ENCODE results near the gene REV3L. TPM values are rescaled to one million over a fixed set of nuclear protein-coding genes. Genes with fewer than 3 reads are reported as not detected.

REV3L gene
- total and polyA plus RNA-seq, 2 of the 8 experiments (the other 6 are each of a cell fraction or from before 2014, with no cell fraction given) = 2.1 to 6.6 TPM

DNA sequence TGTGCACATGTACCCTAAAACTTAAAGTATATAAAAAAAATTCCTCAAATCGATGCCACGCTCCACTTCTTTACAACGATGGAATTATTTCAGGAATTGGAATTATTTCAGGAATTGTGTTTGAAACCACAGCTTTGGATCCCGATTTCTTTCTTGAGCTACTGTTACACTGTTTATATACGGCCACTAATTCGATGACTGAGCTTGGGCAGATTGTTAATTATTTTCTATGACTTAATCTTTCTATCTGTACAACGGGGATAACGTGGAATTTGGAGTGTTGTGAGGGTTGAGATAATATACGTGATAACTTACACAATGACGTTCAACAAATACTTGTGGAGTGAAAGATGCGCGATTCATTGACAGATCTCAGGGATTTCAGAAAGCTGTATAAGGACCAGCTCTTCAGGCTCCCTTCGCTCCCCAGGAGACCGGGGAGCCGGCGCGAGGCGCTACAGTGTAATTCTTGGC, 224.4 kb downstream of the REV3L start:
- H2BK5ac ChIP-seq (ENCODE audit: low read depth, low read length) = no peak overlapping the region
- H3K27ac ChIP-seq (ENCODE audit: low read depth, low read length) = no peak overlapping the region
- H3K79me2 ChIP-seq (ENCODE audit: control insufficient read depth in 1 of 2, insufficient read depth in 2 of 2, low read length in 2 of 2) = peaks cover 3 to 29% of the 10 kb centered on the region in 2 experiments; a peak in 3 of 4 replicates
- peaks cover 3% of the 10 kb centered on the region; the same call in 1 of the 2 replicates for H3K23me2 ChIP-seq (ENCODE audit: low read depth, low read length)
- H3K18ac ChIP-seq (ENCODE audit: extremely low read depth, low read length) = no peak overlapping the region
- WGBS, 2 experiments (ENCODE audit: extremely low coverage in 1 of 2, insufficient coverage in 1 of 2, insufficient read length in 1 of 2, insufficient replicate concordance in 2 of 2, low coverage in 1 of 2, low lambda C conversion rate in 2 of 2, missing lambda C conversion rate in 1 of 2) = 41% methylated on average over 18 of the region's 18 CpGs; no CpG with 5 or more reads in 1 of the 2 experiments
- no peak overlapping the region for H3K4ac ChIP-seq (replicated peaks; ENCODE audit: insufficient read length, low read depth, low read length)
- FAIRE-seq (no peak), DNase-seq (ENCODE audit: low read depth in 1 of 2, low spot score in 2 of 2) (no peak)
- no peaks in the 10 kb centered on the region for H3K27me3 ChIP-seq (replicated peaks in 1 of 4; ENCODE audit: control insufficient read depth in 3 of 4, extremely low read depth in 1 of 4, insufficient read depth in 3 of 4, low read length in 3 of 4)
- H2BK15ac ChIP-seq (ENCODE audit: low read length) = no peak overlapping the region
- ChIA-PET POLR2A (ENCODE audit: partially characterized antibody) (interaction anchor here (0.8 to 1.5 kb wide), 6 partner anchors 225 to 384 kb away, joined by 3 to 8 read pairs (median 3); partner anchors contain the start of gene REV3L), CTCF (ENCODE audit: partially characterized antibody) (interaction anchor here (0.6 to 2.4 kb wide), 36 partner anchors 8 to 787 kb away, joined by 3 to 16 read pairs (median 4); no protein-coding TSS in a partner anchor)
- no peaks in the 10 kb centered on the region; the same call in 1 of the 2 replicates for H3K79me1 ChIP-seq (ENCODE audit: low read depth, low read length)
- H4K91ac ChIP-seq (replicated peaks; ENCODE audit: insufficient read length, low read length) = no peak overlapping the region
- H4K5ac ChIP-seq (ENCODE audit: insufficient read length, low read depth, low read length) = no peak overlapping the region
- TF ChIP-seq KDM1A (IDR thresholded peaks at IDR 0.05; ENCODE audit: borderline replicate concordance, low read length) (peak; percentile 78), POLR2A (IDR thresholded peaks at IDR 0.05; ENCODE audit: control extremely low read depth in 1 of 2, low read depth in 2 of 2, low read length in 2 of 2) (no peak), BACH1 (IDR thresholded peaks at IDR 0.05; ENCODE audit: low read length) (no peak), EP300 (IDR thresholded peaks at IDR 0.05; ENCODE audit: borderline replicate concordance in 1 of 2, low read depth in 2 of 2, low read length in 2 of 2) (peak in 1 of 2 experiments; percentile 92; a peak in 1 of 3 replicates), CHD1 (IDR thresholded peaks at IDR 0.05; ENCODE audit: low read depth, low read length) (peak; percentile 78; the same call in 1 of the 2 replicates)
- no peak overlapping the region for H2BK20ac ChIP-seq (ENCODE audit: low read length)
- H3K4me2 ChIP-seq (ENCODE audit: insufficient read depth in 1 of 2, low read depth in 2 of 2, low read length in 2 of 2) = peak overlapping the region in 1 of 2 experiments; percentile 37; a peak in 2 of 4 replicates
- H4K8ac ChIP-seq (ENCODE audit: extremely low read depth, insufficient read depth, low read length) = no peak overlapping the region
- no peak overlapping the region for H3K14ac ChIP-seq (ENCODE audit: insufficient read length)
- peaks cover 0 to 2% (median under 1%) of the 10 kb centered on the region in 4 experiments; a peak in 2 of 8 replicates for H3K36me3 ChIP-seq (ENCODE audit: control insufficient read depth in 2 of 4, insufficient read depth in 4 of 4, low read length in 3 of 4)
- H4K20me1 ChIP-seq (replicated peaks in 1 of 2; ENCODE audit: control insufficient read depth in 1 of 2, insufficient read depth in 2 of 2, low read length in 2 of 2) = peaks cover 0 to 2% of the 10 kb centered on the region in 2 experiments
- H2AK5ac ChIP-seq (ENCODE audit: low read depth, low read length) = no peak overlapping the region
- H3K56ac ChIP-seq (replicated peaks; ENCODE audit: insufficient read length, low read depth, low read length) = no peak overlapping the region
- no peak overlapping the region for H3K9ac ChIP-seq (replicated peaks in 1 of 4; ENCODE audit: extremely low read depth in 1 of 4, low read depth in 3 of 4, low read length in 3 of 4)
- H2AFZ ChIP-seq (ENCODE audit: low read length) = 0 out of 2 replicates have a peak overlapping the region, but pooled peaks have one; percentile 31
- no peaks in the 10 kb centered on the region for H3K9me3 ChIP-seq (ENCODE audit: insufficient read depth in 2 of 2, low read depth in 1 of 2, low read length in 1 of 2)
- H2BK12ac ChIP-seq (ENCODE audit: low read depth, low read length) = no peak overlapping the region
- H3K4me1 ChIP-seq (replicated peaks in 1 of 4; ENCODE audit: control insufficient read depth in 3 of 4, insufficient read depth in 4 of 4, low read length in 3 of 4) = peaks cover 2 to 13% (median 9%) of the 10 kb centered on the region in 4 experiments; a peak in 6 of 7 replicates
- no peak overlapping the region for H2BK120ac ChIP-seq (replicated peaks; ENCODE audit: low read depth, low read length)
- no peak overlapping the region for H3K23ac ChIP-seq (ENCODE audit: insufficient read length)
- H3K4me3 ChIP-seq (ENCODE audit: extremely low read depth in 1 of 4, insufficient read depth in 2 of 4, low read depth in 3 of 4, low read length in 4 of 4) = peak overlapping the region in 3 of 4 experiments; percentile 6 to 76 (median 16); a peak in 4 of 8 replicates

Measured in H1 (cell line).